ENCODE results near the gene EPHA2.

DNA sequence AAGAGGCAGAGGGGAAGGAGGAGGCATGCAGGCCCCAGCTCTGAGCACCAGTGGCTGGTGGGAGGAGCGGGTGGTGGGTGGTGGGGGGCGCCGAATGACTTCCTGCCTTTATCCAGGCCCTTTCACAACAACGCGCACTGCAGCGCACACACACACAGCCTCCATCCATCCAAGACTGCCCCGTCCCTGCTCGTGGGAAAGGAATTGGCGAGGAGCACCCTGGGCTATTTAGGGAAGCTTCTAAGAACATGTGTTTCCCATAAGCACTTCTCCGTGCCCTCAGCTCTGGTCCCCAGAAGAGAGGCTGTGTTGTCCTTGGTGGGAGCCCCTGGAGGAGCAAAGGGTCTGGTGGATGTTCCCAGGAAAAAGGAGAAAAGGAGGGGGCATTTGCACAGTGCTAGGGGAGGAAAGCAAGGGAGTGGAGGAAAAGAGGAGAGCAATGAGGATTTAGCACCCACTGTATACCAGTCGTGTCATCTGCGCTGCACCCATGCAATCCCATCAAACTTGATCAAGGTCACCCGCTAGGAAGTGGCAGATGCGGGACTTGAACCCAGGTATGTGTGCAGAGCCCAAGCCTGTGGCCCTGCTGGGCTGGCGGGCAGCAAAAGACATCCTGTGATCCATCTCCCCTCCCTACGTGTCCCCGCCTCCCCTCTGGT, 28.1 kb downstream of the EPHA2 start:
- TF ChIP-seq, protein P1, sequence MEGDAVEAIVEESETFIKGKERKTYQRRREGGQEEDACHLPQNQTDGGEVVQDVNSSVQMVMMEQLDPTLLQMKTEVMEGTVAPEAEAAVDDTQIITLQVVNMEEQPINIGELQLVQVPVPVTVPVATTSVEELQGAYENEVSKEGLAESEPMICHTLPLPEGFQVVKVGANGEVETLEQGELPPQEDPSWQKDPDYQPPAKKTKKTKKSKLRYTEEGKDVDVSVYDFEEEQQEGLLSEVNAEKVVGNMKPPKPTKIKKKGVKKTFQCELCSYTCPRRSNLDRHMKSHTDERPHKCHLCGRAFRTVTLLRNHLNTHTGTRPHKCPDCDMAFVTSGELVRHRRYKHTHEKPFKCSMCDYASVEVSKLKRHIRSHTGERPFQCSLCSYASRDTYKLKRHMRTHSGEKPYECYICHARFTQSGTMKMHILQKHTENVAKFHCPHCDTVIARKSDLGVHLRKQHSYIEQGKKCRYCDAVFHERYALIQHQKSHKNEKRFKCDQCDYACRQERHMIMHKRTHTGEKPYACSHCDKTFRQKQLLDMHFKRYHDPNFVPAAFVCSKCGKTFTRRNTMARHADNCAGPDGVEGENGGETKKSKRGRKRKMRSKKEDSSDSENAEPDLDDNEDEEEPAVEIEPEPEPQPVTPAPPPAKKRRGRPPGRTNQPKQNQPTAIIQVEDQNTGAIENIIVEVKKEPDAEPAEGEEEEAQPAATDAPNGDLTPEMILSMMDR (IDR thresholded peaks at IDR 0.05), result no peak
- TF ChIP-seq POLR2AphosphoS5 (IDR thresholded peaks at IDR 0.05; ENCODE audit: insufficient read depth in 1 of 2, low read depth in 1 of 2) (no peak), POLR2A (IDR thresholded peaks at IDR 0.05) (no peak)
